K562 (cell line): ENCODE data around the gene CTRL. TPM values are rescaled to one million over a fixed set of nuclear protein-coding genes. Genes with fewer than 3 reads are reported as not detected.

Experiments used
- ARID3B ChIP-seq: fragments of 250-450 bp; sonication (Bioruptor Pico); IDR thresholded peaks from 2 replicates; pipeline ENCODE4 v1.4.0; 2020; ENCODE audit warnings: borderline replicate concordance
- CLOCK ChIP-seq: fragments of 250-450 bp; sonication (Bioruptor Pico); IDR thresholded peaks from 2 replicates; pipeline ENCODE4 v1.4.0; 2020; ENCODE audit warnings: mild to moderate bottlenecking, moderate library complexity, borderline replicate concordance
- E2F1 ChIP-seq: sonication (generic); formaldehyde crosslinking; IDR thresholded peaks from 2 replicates; pipeline ENCODE4 v1.8.1; 2023; ENCODE audit warnings: mild to moderate bottlenecking, missing genetic modification reagents, moderate library complexity
- ERF ChIP-seq: fragments of 450-650 bp; formaldehyde crosslinking; IDR thresholded peaks from 2 replicates; pipeline ENCODE4 v1.4.0; 2020; ENCODE audit warnings: mild to moderate bottlenecking, mixed read lengths
- HNRNPUL1 ChIP-seq: fragments of 200-400 bp; formaldehyde crosslinking; IDR thresholded peaks from 2 replicates; pipeline ENCODE4 v1.6.1; 2017; ENCODE audit warnings: low read length
- NBN ChIP-seq: fragments of 450-650 bp; IDR thresholded peaks from 2 replicates; pipeline ENCODE4 v1.6.1; 2016; ENCODE audit warnings: low read depth, mild to moderate bottlenecking
- NFE2L1 ChIP-seq: fragments of 450-650 bp; IDR thresholded peaks from 2 replicates; pipeline ENCODE4 v1.6.1; 2016; ENCODE audit warnings: missing genetic modification characterization, low read depth, mild to moderate bottlenecking, missing compliant biosample characterization, moderate library complexity, borderline replicate concordance
- OTX1 ChIP-seq: fragments of 450-650 bp; formaldehyde crosslinking; IDR thresholded peaks from 2 replicates; pipeline ENCODE4 v1.4.0; 2022; ENCODE audit warnings: mild to moderate bottlenecking
- PATZ1 ChIP-seq: fragments of 250-450 bp; sonication (Bioruptor Pico); IDR thresholded peaks from 2 replicates; pipeline ENCODE4 v1.5.0; 2020; ENCODE audit warnings: mild to moderate bottlenecking, borderline replicate concordance
- POLR2A ChIP-seq: fragments of 450-650 bp; conservative IDR thresholded peaks from 2 replicates; pipeline ENCODE4 v1.6.1; 2016
- POLR3A ChIP-seq: IDR thresholded peaks from 2 replicates; pipeline ENCODE4 v1.6.1; 2011; ENCODE audit warnings: borderline replicate concordance, mild to moderate bottlenecking, moderate library complexity; ENCODE audit not compliant: insufficient read length, insufficient read depth; ENCODE audit errors: extremely low read depth
- RBFOX2 ChIP-seq: fragments of 200-400 bp; formaldehyde crosslinking; IDR thresholded peaks from 2 replicates; pipeline ENCODE4 v1.6.1; 2017; ENCODE audit warnings: low read depth, mild to moderate bottlenecking, low read length, moderate library complexity
- TAF7 ChIP-seq: fragments of 450-650 bp; IDR thresholded peaks from 2 replicates; pipeline ENCODE4 v1.6.1; 2016; ENCODE audit warnings: missing genetic modification characterization, missing compliant biosample characterization
- ZNF449 ChIP-seq: fragments of 250-450 bp; sonication (Bioruptor Pico); IDR thresholded peaks from 2 replicates; pipeline ENCODE4 v1.8.0; 2022; ENCODE audit warnings: moderate library complexity, mild to moderate bottlenecking, inconsistent platforms
- ZNF511 ChIP-seq: sonication (generic); formaldehyde crosslinking; IDR thresholded peaks from 2 replicates; pipeline ENCODE4 v1.8.0; 2022; ENCODE audit warnings: mild to moderate bottlenecking, missing genetic modification reagents
- ZNF707 ChIP-seq: fragments of 250-450 bp; sonication (Bioruptor Pico); conservative IDR thresholded peaks from 2 replicates; pipeline ENCODE4 v1.8.0; 2022; ENCODE audit warnings: inconsistent platforms, mild to moderate bottlenecking, moderate library complexity
- ZNF764 ChIP-seq: fragments of 250-450 bp; sonication (Bioruptor Pico); IDR thresholded peaks from 2 replicates; pipeline ENCODE4 v1.4.0; 2020; ENCODE audit warnings: low read depth, mild to moderate bottlenecking, moderate library complexity
- polyA plus RNA-seq, 8 experiments: library from polyadenylated mRNA; depleted of rRNA in 4 of 8; stranded (reverse) in 5 of 8; unstranded in 3 of 8; fragments of >200 nt; fragmentation: Nextera tagmentation in 2 of 8; fragmentation: Illumina TruSeq in 1 of 8; extraction: Ambion mirVana in 2 of 8; extraction: Trizol in 1 of 8; gene quantifications; 2 replicates each; pipeline versions ENCODE4 v1.2.1 to v1.2.3, GENCODE V29; 2011 to 2014; ENCODE audit warnings: inconsistent platforms in 1 of 8, missing spikeins in 1 of 8
- total RNA-seq, 7 experiments: library from RNA; depleted of rRNA in 6 of 7; stranded (reverse); fragments of >200 nt in 6 of 7; fragmentation: Illumina TruSeq in 2 of 7; extraction: Trizol in 2 of 7; gene quantifications; 2 replicates each; pipeline versions ENCODE4 v1.2.1 to v1.2.3, GENCODE V29; 2011 to 2021; ENCODE audit warnings: low replicate concordance in 1 of 7

The CTRL gene
- total and polyA plus RNA-seq, 9 of the 15 experiments (the other 6 are each of a cell fraction or from before 2014, with no cell fraction given), result 1.4 to 5.6 (median 2.5) TPM

GRCh38 chr16:67935402-67936123 is 3.9 kb upstream of the CTRL start (continued):
- TF ChIP-seq ZNF449 (no peak), ZNF511 (CRISPR knock-in tag) (peak; percentile 71), TAF7 (peak; percentile 67), PATZ1 (peak; percentile 60; the same call in 1 of the 2 replicates), OTX1 (CRISPR knock-in tag) (peak; percentile 77), NBN (0 out of 2 replicates have a peak, but pooled peaks have one; percentile 27), RBFOX2 (peak; percentile 94), POLR3A (no peak), HNRNPUL1 (no peak), CLOCK (CRISPR knock-in tag) (no peak), NFE2L1 (tag) (no peak), ERF (CRISPR knock-in tag) (no peak), ZNF707 (no peak), ZNF764 (peak; percentile 61), E2F1 (0 out of 2 replicates have a peak, but pooled peaks have one; percentile 73), ARID3B (CRISPR knock-in tag) (0 out of 2 replicates have a peak, but pooled peaks have one; percentile 9), POLR2A (peak; percentile 92)
